Measurements from ENCODE around the gene YIPF4.
"Not testable (repeated sequence)": the region's sequence is repeated elsewhere in the genome, so short reads cannot be mapped to it uniquely, and the experiment has no call there.

The YIPF4 gene

GRCh38 chr2:32271063-32271462 is 6.6 kb upstream of the YIPF4 start:
- H3K27ac Mint-ChIP-seq, result no peak overlapping the region
- no peak for ATAC-seq
- no peaks in the 10 kb centered on the region for H3K36me3 Mint-ChIP-seq
- H3K9me3 Mint-ChIP-seq, result no peaks in the 10 kb centered on the region
- no peak for DNase-seq (ENCODE audit: low spot score in 2 of 2)
- no peak overlapping the region for H3K4me3 Mint-ChIP-seq
- no peaks in the 10 kb centered on the region for H3K4me1 Mint-ChIP-seq

GRCh38 chr2:32272279-32272678 is 5.4 kb upstream of the YIPF4 start:
- Mint-ChIP-seq H3K27ac (no peak overlapping the region), H3K9me3 (no peaks in the 10 kb centered on the region), H3K4me3 (no peak overlapping the region), H3K36me3 (no peaks in the 10 kb centered on the region), H3K4me1 (peaks cover under 1% of the 10 kb centered on the region)
- DNase-seq (ENCODE audit: low spot score in 2 of 2), result no peak
- no peak for ATAC-seq

- H3K9me3 Mint-ChIP-seq, result no peaks in the 10 kb centered on the region
- DNase-seq (ENCODE audit: low spot score in 2 of 2) (no peak), ATAC-seq (no peak)
- peaks cover 5% of the 10 kb centered on the region for H3K4me1 Mint-ChIP-seq
- H3K4me3 Mint-ChIP-seq, result no peak overlapping the region
- no peak overlapping the region for H3K27ac Mint-ChIP-seq
- H3K36me3 Mint-ChIP-seq, result peaks cover 7% of the 10 kb centered on the region
These were observed 3.4 kb upstream of the YIPF4 start for GRCh38 chr2:32274289-32274688.

- not testable (repeated sequence) for H3K9me3 Mint-ChIP-seq; H3K27ac Mint-ChIP-seq; H3K4me3 Mint-ChIP-seq; DNase-seq (ENCODE audit: low spot score in 2 of 2); ATAC-seq; H3K4me1 Mint-ChIP-seq
- peaks cover 20% of the 10 kb centered on the region for H3K36me3 Mint-ChIP-seq
These were observed 1.9 kb upstream of the YIPF4 start for GRCh38 chr2:32275790-32276189.

GRCh38 chr2:32277363-32277673 is 386 bp upstream of the YIPF4 start:
- H3K9me3 Mint-ChIP-seq, result no peaks in the 10 kb centered on the region
- peak overlapping the region; percentile 99 for H3K27ac Mint-ChIP-seq
- no peak for DNase-seq (ENCODE audit: low spot score in 2 of 2)
- ATAC-seq, result no peak
- H3K4me1 Mint-ChIP-seq, result peaks cover 5% of the 10 kb centered on the region
- peaks cover 36% of the 10 kb centered on the region for H3K36me3 Mint-ChIP-seq
- H3K4me3 Mint-ChIP-seq, result peak overlapping the region; percentile 82

GRCh38 chr2:32278478-32278853 is 762 bp downstream of the YIPF4 start:
- no peak for DNase-seq (ENCODE audit: low spot score in 2 of 2)
- H3K27ac Mint-ChIP-seq, result peak overlapping the region; percentile 99
- H3K9me3 Mint-ChIP-seq, result no peaks in the 10 kb centered on the region
- H3K4me1 Mint-ChIP-seq, result peaks cover 11% of the 10 kb centered on the region
- H3K4me3 Mint-ChIP-seq, result peak overlapping the region; percentile 82
- ATAC-seq, result no peak
- H3K36me3 Mint-ChIP-seq, result peaks cover 47% of the 10 kb centered on the region

GRCh38 chr2:32284321-32284720 is 6.6 kb downstream of the YIPF4 start:
- H3K4me1 Mint-ChIP-seq, result peaks cover 38% of the 10 kb centered on the region
- no peak for DNase-seq (ENCODE audit: low spot score in 2 of 2)
- H3K27ac Mint-ChIP-seq, result peak overlapping the region; percentile 66
- no peaks in the 10 kb centered on the region for H3K9me3 Mint-ChIP-seq
- peak; percentile 67 for ATAC-seq
- no peak overlapping the region for H3K4me3 Mint-ChIP-seq
- H3K36me3 Mint-ChIP-seq, result peaks cover 58% of the 10 kb centered on the region

- Mint-ChIP-seq H3K4me3 (no peak overlapping the region), H3K27ac (peak overlapping the region; percentile 64), H3K4me1 (peaks cover 31% of the 10 kb centered on the region), H3K36me3 (peaks cover 42% of the 10 kb centered on the region), H3K9me3 (no peaks in the 10 kb centered on the region)
- ATAC-seq (peak; percentile 51), DNase-seq (ENCODE audit: low spot score in 2 of 2) (no peak)
These were observed 11.7 kb downstream of the YIPF4 start for GRCh38 chr2:32289165-32289999.

GRCh38 chr2:32290000-32290339 is 12.3 kb downstream of the YIPF4 start:
- no peak for ATAC-seq
- Mint-ChIP-seq H3K4me1 (peaks cover 25% of the 10 kb centered on the region), H3K9me3 (no peaks in the 10 kb centered on the region)

GRCh38 chr2:32291746-32292145 is 14.0 kb downstream of the YIPF4 start:
- H3K4me1 Mint-ChIP-seq, result peaks cover 20% of the 10 kb centered on the region

More at GRCh38 chr2:32290000-32290339, 12.3 kb downstream of the YIPF4 start:
- no peak for DNase-seq (ENCODE audit: low spot score in 2 of 2)
- H3K27ac Mint-ChIP-seq, result no peak overlapping the region
- H3K4me3 Mint-ChIP-seq, result no peak overlapping the region
- H3K36me3 Mint-ChIP-seq, result peaks cover 36% of the 10 kb centered on the region

GRCh38 chr2:32293493-32293892 is 15.8 kb downstream of the YIPF4 start:
- H3K9me3 Mint-ChIP-seq; ATAC-seq; H3K27ac Mint-ChIP-seq; H3K4me1 Mint-ChIP-seq; DNase-seq (ENCODE audit: low spot score in 2 of 2); H3K4me3 Mint-ChIP-seq: not testable (repeated sequence)
- peaks cover 52% of the 10 kb centered on the region for H3K36me3 Mint-ChIP-seq

More at GRCh38 chr2:32291746-32292145, 14.0 kb downstream of the YIPF4 start:
- no peak for ATAC-seq
- no peak for DNase-seq (ENCODE audit: low spot score in 2 of 2)
- Mint-ChIP-seq H3K9me3 (no peaks in the 10 kb centered on the region), H3K36me3 (peaks cover 41% of the 10 kb centered on the region), H3K27ac (no peak overlapping the region), H3K4me3 (no peak overlapping the region)

- not testable (repeated sequence) for H3K4me1 Mint-ChIP-seq; ATAC-seq; DNase-seq (ENCODE audit: low spot score in 2 of 2); H3K9me3 Mint-ChIP-seq; H3K27ac Mint-ChIP-seq; H3K4me3 Mint-ChIP-seq
- H3K36me3 Mint-ChIP-seq, result peaks cover 57% of the 10 kb centered on the region
These were observed 16.4 kb downstream of the YIPF4 start for GRCh38 chr2:32293966-32294562.

- Mint-ChIP-seq H3K9me3 (no peaks in the 10 kb centered on the region), H3K4me1 (no peaks in the 10 kb centered on the region), H3K36me3 (peaks cover 28% of the 10 kb centered on the region), H3K27ac (no peak overlapping the region), H3K4me3 (no peak overlapping the region)
- ATAC-seq (no peak), DNase-seq (ENCODE audit: low spot score in 2 of 2) (no peak)
These were observed 32.9 kb downstream of the YIPF4 start for GRCh38 chr2:32310577-32310976.

- H3K27ac Mint-ChIP-seq, result no peak overlapping the region
- ATAC-seq (no peak), DNase-seq (ENCODE audit: low spot score in 2 of 2) (no peak)
- H3K4me1 Mint-ChIP-seq, result no peaks in the 10 kb centered on the region
- no peak overlapping the region for H3K4me3 Mint-ChIP-seq
- peaks cover 8% of the 10 kb centered on the region for H3K36me3 Mint-ChIP-seq
- no peaks in the 10 kb centered on the region for H3K9me3 Mint-ChIP-seq
These were observed 37.2 kb downstream of the YIPF4 start for GRCh38 chr2:32314886-32315285.

GRCh38 chr2:32328679-32329078 is 51.0 kb downstream of the YIPF4 start:
- H3K4me1 Mint-ChIP-seq; H3K9me3 Mint-ChIP-seq; H3K27ac Mint-ChIP-seq; H3K4me3 Mint-ChIP-seq; DNase-seq (ENCODE audit: low spot score in 2 of 2); ATAC-seq; H3K36me3 Mint-ChIP-seq: not testable (repeated sequence)
